HG02885 (cell line): ENCODE measurements around the gene DHRS12.

Source experiments
- ATAC-seq: cut with Tn5 transposase; IDR thresholded peaks from one replicate; pipeline ENCODE4 v1.9.1; 2021; ENCODE audit warnings: mild to moderate bottlenecking; ENCODE audit not compliant: unreplicated experiment, poor library complexity

The DHRS12 gene, protein sequence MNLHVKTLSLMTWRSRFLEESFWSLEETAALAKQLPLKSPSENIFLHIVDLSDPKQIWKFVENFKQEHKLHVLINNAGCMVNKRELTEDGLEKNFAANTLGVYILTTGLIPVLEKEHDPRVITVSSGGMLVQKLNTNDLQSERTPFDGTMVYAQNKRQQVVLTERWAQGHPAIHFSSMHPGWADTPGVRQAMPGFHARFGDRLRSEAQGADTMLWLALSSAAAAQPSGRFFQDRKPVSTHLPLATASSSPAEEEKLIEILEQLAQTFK

DNA sequence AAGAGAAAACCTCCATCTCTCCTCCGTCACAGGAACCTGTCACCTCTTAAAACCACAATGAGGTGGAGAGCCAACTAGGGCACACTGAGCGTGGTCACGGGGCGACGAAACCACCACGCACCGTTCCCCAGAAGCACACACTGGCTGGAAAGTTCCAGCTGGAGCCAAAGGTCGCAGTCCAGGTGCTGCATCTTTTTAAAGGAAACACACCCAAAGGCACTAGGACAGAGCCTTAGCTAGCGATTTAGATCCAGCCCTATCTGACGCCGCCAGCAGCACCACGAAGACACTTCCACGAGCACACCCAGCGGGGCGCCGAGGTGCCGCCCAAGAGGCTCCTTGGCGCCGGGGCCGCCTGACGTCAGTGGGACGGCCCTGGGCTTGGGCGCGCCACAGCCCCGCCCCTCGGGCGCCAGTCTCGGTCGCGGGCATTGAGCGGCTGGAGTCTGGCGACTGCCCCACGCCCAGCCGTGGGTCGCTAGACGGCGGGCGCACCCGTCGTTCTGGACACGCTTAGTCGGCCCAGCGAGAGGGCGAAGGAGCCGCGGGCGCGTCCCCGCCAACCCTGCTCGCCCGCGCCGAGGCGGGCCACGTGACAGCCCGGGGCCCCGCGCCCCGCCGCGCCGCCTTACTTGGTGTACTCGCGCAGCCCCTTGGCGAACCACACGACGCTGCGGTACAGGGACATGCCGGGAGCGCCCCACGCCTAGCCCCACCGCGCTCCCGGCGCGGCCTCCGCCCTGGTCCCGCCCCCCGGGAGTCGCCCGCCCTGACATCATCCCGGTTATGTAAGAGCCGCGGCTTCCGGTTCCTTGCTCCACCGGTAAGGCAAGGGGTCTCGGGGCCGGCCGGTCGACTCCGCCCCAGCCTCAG lies at the start of gene DHRS12:
TSS of gene DHRS12 (minus strand) at position 742 of the 873 bp plus-strand sequence. CDS start 4,504 bp downstream, outside the sequence.
- ATAC-seq, result peak; percentile 90

DNA sequence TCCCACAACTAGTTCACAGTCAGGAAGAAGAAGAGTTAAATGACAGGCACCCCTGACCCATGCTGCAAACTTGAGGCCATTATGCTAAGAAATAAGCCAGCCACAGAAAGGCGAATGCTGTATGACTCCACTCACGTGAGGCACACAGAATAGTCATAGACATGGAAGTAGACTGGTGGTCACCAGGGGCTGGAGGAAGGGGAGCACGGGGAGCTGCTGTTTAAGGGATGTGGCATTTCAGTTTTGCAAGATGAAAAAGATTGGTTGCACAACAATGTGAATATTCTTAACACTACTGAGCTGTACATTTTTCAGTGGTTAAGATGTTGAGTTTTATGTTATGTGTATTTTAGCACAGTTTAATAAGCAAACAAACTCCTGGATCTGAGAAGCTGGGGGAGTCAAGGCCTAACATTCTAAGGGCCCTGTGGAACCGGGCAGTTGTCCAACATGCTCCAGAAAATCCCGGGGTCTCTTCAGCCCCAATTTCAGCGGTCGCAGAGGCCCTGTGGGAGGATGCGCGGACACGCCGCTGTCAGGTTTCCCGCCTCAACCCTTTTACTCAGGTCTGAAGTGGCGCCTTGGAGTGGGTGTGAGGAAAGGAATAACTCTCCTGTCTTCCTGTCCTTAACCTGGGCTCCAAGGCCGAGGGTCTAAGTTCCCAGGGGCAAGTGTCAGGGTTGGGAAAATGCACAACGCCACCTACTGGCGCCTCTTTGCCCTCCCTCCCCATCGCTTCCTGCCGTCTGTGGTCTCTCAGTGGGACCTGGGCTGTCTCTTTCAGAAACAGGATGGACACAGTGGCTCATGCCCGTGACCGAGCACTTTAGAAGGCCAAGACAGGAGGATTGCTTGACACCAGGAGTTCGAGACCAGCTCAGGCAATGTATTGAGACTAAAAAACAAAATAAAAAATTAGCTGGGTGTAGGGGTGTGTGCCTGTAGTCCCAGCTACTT lies 45.5 kb upstream of the DHRS12 start:
- peak; percentile 47 for ATAC-seq

DNA sequence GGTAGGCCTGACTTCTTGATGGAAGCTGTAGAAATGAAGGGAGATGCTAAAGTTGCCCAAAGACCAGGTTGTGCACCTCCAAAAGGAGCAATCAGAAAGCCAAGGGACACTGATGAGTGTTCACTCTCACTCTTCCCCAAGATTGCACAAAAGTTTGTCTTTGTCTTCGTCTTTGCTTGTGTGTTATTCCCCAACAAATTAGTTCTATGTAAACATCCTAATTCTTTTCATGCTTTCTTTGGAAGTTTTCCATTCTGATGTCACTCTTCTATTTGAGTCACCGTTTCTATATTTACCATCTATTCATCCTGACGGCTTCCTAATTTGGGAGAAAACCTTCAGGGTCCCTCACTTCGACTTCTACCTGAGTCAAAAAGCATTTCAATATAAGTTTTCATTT lies 44.7 kb upstream of the DHRS12 start:
- ATAC-seq, result no peak

DNA sequence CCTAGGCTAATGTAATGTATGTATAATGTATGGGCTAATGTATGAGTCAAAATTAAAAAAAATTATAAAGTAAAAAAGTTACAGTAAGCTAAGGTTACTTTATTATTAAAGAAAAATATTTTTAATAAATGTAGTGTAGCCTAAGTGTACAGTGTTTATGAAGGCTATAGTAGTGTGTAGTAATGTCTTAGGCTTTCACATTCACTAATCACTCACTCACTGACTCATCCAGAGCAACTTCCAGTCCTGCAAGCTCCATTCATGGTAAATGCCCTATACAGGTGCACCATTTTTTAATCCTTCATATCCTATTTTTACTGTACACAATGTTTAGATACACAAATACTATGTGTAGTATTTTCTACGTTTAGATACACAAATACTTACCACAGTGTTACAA lies 42.8 kb upstream of the DHRS12 start:
- no peak for ATAC-seq

DNA sequence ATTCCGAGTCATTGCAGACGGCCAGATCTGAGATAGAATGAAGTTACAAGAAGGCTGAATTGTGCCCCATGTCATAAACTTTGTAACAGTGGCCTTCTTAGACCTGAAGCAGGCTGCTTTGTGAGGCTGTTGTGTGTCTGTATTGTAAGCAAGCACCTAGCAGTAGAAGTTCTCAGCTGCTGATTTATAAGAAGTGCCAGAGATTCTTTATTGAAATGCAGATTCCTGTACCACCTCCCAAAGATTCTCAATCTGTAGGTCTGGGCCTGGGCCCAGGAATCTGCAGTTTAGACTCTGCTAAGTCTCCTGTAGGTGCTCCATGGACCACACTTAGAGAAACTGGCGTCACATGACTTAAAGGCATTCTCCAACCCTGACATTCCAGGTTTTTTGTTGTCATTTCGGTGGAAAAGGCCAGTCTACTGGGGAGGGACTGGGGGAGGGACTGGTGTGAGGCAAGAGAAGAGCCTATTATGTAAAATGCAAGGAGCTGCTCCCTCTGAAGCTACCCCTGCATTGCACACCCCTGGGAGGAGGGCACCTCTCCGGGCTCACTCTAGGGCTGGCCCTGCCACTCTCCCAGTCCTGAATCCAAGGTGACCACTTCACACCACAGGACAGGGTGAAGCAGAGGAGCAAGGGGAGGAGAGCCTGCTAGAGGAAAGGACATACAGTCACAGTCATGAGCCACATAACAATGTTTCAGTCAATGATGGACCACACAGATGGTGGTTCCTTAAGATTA lies 41.8 kb upstream of the DHRS12 start:
- ATAC-seq, result no peak

DNA sequence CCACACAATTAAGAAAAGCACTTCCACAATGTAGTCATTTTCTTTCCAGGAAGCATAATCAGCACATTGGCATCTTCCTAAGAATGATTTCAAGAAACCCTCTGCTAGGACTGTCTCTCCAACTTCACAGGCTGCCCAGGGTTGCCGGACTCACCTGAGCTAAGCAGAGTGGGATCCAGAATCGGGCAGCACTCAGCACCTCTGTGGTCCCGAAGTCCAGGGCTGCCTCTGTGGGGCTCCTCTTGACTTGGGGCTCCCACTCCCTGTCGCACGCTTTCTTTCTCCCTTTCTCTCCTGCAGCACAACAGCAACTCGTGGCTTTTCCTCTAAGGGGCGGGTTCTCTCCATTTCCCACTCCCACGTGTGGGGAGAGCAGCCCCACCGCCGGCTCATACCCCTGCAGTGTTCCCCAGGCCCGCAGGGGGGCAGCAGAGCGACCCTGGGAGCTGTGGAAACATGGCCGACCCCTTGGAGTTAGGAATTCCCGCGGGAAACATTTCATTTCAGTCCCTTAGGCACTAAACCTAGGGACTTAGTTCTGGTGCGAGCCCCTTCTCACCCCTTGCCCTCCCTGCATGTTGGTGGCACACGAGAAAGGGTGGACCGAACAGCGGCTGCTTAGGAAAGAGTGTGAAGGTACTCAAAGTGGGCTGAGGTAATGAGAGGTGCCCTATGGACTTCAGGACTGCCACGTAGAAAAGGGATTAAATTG lies 41.1 kb upstream of the DHRS12 start, which contains the start of gene TMEM272:
TSS of gene TMEM272 (minus strand) at position 316 of the 712 bp plus-strand sequence. CDS start 6,647 bp downstream, outside the sequence.
- ATAC-seq, result peak; percentile 64

DNA sequence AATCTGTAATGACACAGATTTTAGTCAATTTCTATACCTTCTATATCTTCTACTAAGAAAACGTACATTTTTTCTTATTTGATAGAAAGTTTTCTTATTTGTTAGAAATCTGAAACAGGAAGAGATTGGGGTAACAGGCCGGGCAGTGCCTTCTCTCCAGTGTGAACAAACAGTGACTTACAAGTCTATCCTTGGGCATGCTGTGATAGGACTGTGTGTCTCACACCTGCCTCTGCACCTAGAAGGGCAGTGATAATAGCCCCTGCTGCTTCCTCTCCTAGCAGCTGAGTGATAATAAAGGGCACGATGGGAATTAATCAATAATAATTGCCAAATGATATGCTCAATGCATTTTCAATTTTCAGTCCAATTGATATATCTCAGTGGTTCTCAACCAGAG lies 39.6 kb upstream of the DHRS12 start:
- no peak for ATAC-seq

DNA sequence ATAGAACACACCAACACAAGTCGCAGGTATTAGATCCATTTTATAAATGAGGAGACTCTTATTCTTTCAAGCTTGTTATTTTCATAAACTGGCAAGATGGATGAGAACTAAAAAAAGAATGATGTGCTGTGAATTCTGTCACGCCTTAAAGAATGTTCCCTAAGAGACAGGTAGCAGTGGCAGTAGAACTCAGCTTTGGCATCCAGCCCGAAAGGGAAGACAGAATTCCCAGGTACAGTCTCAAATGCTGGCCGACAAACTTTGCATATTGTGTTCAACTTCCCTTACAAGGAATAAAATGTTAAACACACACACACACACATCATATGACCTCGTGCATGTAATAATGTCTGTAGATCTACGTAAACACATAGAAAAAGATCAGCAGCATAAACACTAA lies 37.8 kb upstream of the DHRS12 start:
- ATAC-seq, result no peak

DNA sequence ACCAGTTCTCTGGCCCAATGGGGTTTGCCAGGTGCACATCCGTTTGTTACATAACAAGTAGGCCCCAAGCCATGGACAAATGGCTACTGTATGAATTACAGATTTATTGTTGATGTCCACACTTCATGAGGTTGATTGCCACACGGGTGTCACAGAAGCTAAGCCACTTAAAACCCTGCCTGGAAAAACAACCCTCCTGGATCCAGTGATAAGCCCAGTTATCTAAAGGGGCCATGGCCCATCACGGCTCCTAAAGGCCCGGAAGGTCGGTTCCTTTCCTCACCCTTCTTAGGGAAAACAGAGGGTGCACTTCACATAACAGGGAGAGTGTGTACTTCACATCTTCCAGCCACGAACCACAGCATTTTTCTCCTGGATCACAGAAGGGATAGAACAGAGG lies 37.0 kb upstream of the DHRS12 start:
- ATAC-seq, result no peak

DNA sequence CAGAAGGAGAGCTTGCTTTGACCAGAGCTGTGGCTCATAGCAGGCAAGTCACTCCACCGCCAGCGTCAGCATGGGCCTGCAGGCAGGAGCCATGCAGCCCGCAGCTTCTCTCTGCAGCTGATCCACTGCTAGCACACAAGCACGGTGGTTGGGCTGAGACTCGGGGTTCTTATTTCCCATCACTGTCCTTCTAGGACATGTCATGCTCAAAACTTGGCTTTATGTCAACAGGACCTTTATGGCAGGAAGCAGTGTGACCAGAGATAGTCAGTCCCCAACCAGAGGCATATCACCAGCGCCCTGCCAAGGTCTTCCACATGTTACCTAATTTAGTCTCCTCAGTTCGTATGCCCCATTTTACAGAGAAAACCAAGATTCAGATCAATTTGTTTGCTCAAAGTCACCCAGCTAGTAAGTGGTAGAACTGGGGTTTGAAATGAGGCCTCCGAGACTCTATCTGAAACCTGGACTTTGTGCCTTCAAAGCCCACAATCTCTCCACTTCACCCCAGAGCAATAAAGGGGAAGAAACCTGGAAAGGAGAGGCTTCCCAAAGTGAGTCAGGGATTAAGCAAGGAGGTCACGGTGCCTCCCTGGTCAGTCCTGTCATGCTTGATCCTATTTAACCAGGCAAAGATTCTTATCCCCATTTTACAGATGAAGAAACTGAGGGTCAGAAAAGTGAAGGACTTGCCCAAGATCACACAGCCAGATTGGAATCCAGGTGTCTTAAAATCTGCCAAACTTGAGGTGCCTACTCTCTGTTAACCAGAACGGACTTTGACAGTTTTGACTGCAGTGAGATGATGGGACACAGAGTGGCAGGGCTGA lies 36.0 kb upstream of the DHRS12 start:
- ATAC-seq, result no peak

DNA sequence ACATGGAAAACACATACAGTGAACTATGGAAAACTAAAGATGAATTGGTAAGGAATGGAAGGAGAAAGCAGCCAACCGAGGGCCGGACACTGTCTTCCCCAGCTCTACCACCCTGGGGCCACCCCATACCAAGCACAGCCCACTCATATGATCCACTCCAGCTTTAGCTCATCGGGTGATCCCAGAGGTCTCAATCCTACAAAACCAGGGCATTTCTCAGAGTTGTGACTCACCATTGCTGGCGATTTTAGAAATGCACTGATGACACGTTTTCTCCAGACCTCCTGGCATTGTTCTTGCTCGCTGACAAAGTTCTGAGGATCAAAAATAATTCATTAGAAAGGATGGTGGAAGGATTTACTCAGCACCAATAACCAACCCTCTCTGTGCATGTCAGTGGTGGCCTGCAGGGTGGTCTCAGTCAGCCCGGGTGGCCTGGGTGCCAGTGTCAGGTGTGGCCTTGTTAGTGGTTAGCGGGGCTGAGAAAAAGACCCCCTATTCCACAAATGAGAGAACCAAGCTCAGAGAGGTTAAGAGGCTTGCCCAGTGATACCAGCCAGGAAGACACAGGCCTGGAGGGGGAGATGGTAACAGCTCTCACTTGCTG lies 34.4 kb upstream of the DHRS12 start:
- no peak for ATAC-seq

DNA sequence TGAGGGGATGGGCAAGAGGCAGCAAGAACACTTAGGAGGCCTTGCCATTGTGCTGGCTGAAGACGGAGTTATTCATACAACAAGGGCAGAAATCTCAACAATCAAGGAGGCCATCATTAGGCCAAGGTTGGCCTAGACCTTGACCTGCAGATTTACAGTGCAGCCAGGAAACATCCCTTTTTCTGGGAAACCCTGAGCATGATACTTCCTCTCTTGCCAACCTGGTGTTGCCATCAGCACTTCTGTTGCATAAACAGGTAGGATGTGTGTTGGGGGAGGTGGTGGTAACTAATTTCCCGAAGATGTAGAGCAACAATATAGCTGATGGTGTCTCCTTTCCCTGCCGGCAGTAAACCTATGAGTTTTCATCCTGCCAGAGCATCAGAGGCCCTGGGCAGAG lies 33.1 kb upstream of the DHRS12 start:
- no peak for ATAC-seq

DNA sequence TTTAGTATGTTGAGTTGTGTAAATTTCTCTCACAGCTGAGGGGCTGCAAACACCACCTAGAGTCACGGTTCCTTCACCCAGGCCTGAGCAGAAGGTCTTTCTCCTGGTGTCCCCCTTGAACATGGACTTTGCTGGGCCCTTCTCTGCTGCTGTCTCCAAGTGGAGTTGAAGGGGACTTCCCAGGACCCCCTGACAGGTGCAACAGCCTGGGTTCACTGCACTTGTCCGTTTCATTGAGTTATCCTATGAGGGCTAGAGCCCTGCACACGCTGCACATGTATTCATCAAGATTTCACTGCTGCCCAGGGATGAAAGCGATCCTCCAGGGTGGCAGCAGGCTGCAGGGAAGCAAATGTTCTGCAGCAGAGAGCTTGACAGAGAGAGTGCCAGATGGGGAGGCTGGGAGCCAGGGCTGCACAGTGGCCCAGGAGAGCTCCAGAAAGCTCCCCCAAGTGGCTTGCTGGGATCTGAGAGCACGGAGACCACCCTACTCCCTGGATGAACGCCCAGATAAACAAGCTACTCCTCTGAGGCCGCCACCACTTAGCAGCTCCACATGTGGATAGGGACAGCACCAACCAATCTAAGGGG lies 30.7 kb upstream of the DHRS12 start:
- ATAC-seq, result no peak

DNA sequence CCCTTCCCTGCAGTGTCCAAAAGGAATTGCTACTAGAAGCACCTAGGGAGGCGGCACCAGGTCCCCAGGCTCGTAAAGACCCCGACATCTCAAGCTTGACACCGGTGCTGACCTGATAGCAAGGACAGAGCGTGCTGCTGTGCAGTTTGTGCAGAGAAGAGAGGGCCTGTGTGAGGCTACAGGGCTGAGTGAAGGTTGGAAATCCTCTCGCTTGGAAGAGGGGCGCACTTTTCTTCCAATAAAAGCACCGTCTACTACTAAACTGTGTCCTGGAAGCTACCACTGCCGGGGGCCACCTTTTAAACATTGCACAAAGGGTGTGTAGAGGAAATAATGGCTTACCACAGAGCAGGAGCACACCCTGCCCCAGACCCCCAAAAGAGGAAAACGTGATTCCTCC lies 30.0 kb upstream of the DHRS12 start:
- ATAC-seq, result no peak

DNA sequence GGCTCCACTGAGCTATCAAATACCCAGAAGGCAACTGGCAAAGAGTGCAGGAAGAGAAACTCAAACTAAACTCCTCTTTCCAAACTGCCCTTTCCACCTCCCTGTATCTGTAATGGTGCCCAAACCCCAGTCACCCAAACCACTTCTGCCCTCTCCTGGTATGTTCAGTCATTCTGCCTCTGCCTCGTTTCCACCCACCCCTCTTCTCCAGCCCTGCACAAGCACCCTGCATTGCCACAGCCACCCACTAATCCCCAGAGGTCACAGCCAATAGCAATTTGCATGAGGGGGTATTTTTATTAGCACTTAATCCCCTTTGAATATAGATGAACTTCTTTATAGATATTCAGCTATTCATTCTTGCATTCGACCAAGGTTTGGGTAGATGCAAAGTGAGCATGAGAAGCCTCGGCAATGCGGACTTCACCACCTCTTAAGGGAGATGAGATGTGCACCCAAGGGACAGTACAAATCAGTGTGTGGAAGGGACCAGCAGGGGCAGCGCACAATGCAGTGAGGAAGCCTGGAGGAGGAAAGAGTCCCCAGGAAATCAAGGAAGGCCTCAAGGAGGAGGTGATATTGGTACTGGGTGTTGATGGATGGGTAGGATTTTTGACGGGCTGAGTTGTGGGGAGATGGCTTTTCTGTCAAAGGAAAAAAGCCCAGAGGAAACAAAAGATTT lies 28.6 kb upstream of the DHRS12 start:
- peak; percentile 78 for ATAC-seq

DNA sequence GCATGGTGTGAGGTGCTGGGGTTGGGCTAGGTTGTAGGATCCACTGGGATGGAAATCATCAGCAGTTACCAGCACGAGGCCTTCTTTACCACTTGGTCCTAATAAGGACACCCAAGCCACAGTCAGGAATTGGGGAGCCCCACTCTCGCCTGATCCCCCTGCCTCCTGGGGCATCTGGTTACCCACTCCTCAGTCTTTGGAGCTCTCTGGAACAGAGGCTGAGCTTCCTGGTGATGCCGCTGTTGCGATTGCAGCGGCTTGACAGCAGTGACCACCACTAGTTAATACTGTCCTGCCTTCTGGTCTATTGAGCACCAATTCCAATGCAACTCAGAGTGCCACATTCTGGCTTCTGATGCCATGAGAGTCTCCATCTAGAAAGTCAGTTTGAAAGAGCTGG lies 27.6 kb upstream of the DHRS12 start:
- ATAC-seq, result no peak

DNA sequence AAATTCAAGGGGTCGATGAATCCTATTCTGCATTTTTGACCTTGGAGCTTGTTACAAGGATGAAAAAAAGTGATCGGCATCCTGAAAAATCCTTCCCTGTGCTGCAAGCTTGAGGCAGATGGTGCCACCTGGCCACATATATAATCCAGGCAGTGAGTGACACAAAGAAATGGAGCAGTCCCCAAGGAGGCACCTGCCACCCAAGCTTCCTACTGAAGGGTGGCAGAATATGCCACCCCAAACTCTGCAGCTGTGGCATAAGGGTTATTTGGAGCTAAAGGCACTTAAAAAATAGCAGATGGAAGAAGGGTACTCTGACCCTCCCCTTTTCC lies 25.6 kb upstream of the DHRS12 start:
- no peak for ATAC-seq
